ENCODE measurements around the gene FMOD. TPM values are rescaled to one million over a fixed set of nuclear protein-coding genes. Genes with fewer than 3 reads are reported as not detected.

FMOD gene
- total RNA-seq, 1 donor from 2014 or later, result not detected

DNA sequence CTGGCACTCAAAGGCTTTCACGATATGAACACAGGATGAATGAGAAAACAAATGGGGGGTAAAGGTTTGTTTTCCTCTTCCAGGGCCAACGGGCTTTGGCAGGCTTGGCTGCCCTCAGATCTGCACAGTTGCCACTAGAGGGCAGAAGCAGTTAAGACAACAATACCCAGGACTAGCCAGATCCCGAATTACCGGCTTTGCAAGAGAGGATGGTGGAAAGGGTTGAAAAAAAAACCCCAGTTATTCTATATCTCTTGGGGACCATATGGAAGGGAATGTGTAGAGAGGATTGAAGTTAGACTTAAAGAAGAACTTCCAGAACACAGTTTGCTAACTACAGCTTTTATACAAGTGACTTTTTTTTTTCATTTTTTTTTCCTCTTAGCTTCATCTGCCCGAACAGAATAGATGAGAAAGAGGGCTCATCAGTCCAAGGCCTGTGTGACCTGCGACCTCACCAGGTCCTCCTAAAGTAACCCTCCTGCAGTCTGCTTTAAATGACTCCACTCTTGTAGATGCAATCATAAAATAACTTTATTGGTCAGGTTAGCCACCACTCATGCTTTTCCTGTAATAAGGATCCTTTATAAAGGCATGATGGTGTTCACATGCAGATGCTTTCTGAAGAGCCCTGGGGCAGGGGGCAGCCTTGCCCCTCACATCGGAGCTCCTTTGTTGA, 10.7 kb downstream of the FMOD start:
- Histone ChIP-seq H3K9me3 (ENCODE audit: low read depth) (no peaks in the 10 kb centered on the region), H2AFZ (replicated peaks) (no peak overlapping the region), H3K4me2 (no peak overlapping the region), H3K4me1 (peaks cover 3% of the 10 kb centered on the region), H3K36me3 (no peaks in the 10 kb centered on the region), H3K27ac (no peak overlapping the region), H3K79me2 (ENCODE audit: low read depth) (no peaks in the 10 kb centered on the region), H3K9ac (no peak overlapping the region), H3K4me3 (no peak overlapping the region), H3K27me3 (peaks cover 16% of the 10 kb centered on the region), H4K20me1 (ENCODE audit: low read depth) (no peaks in the 10 kb centered on the region), H3F3A (ENCODE audit: low read depth) (no peaks in the 10 kb centered on the region)
- peak; percentile 94 for DNase-seq (ENCODE audit: low spot score)
- H3K9me3 Mint-ChIP-seq, result no peaks in the 10 kb centered on the region
- H3K27ac Mint-ChIP-seq, result no peak overlapping the region
- no peaks in the 10 kb centered on the region for H3K36me3 Mint-ChIP-seq
- peak overlapping the region; percentile 36 for H3K4me3 Mint-ChIP-seq
- peaks cover 13% of the 10 kb centered on the region for H3K27me3 Mint-ChIP-seq (ENCODE audit: insufficient read depth, low read depth)
- TF ChIP-seq, protein P1, sequence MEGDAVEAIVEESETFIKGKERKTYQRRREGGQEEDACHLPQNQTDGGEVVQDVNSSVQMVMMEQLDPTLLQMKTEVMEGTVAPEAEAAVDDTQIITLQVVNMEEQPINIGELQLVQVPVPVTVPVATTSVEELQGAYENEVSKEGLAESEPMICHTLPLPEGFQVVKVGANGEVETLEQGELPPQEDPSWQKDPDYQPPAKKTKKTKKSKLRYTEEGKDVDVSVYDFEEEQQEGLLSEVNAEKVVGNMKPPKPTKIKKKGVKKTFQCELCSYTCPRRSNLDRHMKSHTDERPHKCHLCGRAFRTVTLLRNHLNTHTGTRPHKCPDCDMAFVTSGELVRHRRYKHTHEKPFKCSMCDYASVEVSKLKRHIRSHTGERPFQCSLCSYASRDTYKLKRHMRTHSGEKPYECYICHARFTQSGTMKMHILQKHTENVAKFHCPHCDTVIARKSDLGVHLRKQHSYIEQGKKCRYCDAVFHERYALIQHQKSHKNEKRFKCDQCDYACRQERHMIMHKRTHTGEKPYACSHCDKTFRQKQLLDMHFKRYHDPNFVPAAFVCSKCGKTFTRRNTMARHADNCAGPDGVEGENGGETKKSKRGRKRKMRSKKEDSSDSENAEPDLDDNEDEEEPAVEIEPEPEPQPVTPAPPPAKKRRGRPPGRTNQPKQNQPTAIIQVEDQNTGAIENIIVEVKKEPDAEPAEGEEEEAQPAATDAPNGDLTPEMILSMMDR (IDR thresholded peaks at IDR 0.05), result peak; percentile 93
- TF ChIP-seq EZH2phosphoT487 (IDR thresholded peaks at IDR 0.05) (no peak), EZH2 (IDR thresholded peaks at IDR 0.05) (peak; percentile 57)
- peaks cover 25% of the 10 kb centered on the region for H3K4me1 Mint-ChIP-seq

DNA sequence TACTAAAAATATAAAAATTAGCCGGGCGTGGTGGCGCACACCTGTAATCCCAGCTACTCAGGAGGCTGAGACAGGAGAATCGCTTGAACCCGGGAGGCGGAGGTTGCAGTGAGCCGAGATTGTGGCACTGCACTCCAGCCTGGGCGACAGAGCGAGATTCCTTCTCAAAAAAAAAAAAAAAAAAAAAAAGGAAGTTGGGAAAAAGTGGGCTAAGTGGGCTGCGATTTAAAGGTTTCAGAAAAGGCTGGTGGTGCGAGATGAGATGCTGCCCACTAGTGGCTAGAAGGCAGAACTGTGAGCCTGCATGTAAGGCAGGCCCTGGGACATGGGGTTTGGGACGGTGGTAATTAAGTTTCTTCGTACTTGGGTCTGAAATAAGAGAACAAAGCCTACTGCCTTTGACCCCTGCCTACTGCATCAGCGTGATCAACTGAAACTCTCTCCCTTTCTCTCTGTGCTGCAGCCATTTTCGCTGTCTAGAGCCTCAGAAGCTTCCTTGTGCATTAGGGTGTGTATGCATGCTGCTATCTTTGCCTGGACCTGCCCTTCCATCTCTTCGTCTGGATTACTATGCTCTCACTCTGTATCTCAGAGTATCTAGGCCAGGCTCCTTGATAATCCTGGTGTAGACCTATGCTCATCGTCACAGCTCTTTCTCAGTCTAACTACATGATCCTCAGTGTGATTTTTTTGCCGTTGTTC, 12.4 kb downstream of the FMOD start:
- peaks cover 25% of the 10 kb centered on the region for H3K4me1 Mint-ChIP-seq
- Histone ChIP-seq H4K20me1 (ENCODE audit: low read depth) (no peaks in the 10 kb centered on the region), H3K27ac (no peak overlapping the region), H3K36me3 (no peaks in the 10 kb centered on the region), H3F3A (ENCODE audit: low read depth) (no peaks in the 10 kb centered on the region), H3K9ac (no peak overlapping the region), H3K9me3 (ENCODE audit: low read depth) (no peaks in the 10 kb centered on the region), H3K27me3 (peaks cover 16% of the 10 kb centered on the region), H3K4me1 (peaks cover 3% of the 10 kb centered on the region), H3K4me3 (no peak overlapping the region), H3K4me2 (no peak overlapping the region), H3K79me2 (ENCODE audit: low read depth) (no peaks in the 10 kb centered on the region), H2AFZ (replicated peaks) (no peak overlapping the region)
- TF ChIP-seq, protein P1 (IDR thresholded peaks at IDR 0.05), result peak; percentile 78
- no peak for TF ChIP-seq EZH2 (IDR thresholded peaks at IDR 0.05)
- TF ChIP-seq EZH2phosphoT487 (IDR thresholded peaks at IDR 0.05), result no peak
- DNase-seq (ENCODE audit: low spot score), result peak; percentile 80
- no peak overlapping the region for H3K4me3 Mint-ChIP-seq
- H3K36me3 Mint-ChIP-seq, result no peaks in the 10 kb centered on the region
- peaks cover 13% of the 10 kb centered on the region for H3K27me3 Mint-ChIP-seq (ENCODE audit: insufficient read depth, low read depth)
- no peak overlapping the region for H3K27ac Mint-ChIP-seq
- no peaks in the 10 kb centered on the region for H3K9me3 Mint-ChIP-seq

DNA sequence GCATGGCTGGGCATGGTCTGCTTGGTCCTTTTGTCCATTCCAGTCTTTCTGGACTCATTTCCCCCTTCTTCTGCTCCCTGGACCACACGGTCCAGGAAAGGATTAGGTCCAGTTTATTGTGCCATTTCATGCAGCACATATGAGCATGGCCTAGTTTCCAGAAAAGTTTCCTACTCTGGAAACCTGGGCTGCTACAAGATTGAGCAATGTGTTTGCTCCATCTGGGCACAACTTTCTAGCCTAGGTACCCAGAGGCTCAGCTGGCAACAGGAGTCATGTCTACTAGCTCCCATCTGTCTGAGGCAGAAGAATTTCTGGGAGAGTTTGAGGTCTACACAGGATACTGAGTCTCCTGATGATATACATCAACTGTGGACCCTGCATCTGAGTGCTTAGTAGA, 14.8 kb downstream of the FMOD start:
- H3K79me2 ChIP-seq (ENCODE audit: low read depth), result no peaks in the 10 kb centered on the region
- TF ChIP-seq EZH2 (IDR thresholded peaks at IDR 0.05), result no peak
- TF ChIP-seq EZH2phosphoT487 (IDR thresholded peaks at IDR 0.05), result no peak
- TF ChIP-seq, protein P1 (IDR thresholded peaks at IDR 0.05), result no peak
- peaks cover 3% of the 10 kb centered on the region for H3K4me1 ChIP-seq
- H3K36me3 Mint-ChIP-seq, result no peaks in the 10 kb centered on the region
- H3K9me3 ChIP-seq (ENCODE audit: low read depth), result no peaks in the 10 kb centered on the region
- H2AFZ ChIP-seq (replicated peaks), result peak overlapping the region; percentile 18
- no peaks in the 10 kb centered on the region for H3K36me3 ChIP-seq
- H4K20me1 ChIP-seq (ENCODE audit: low read depth), result no peaks in the 10 kb centered on the region
- H3F3A ChIP-seq (ENCODE audit: low read depth), result no peaks in the 10 kb centered on the region
- no peak overlapping the region for H3K4me3 ChIP-seq
- no peaks in the 10 kb centered on the region for H3K9me3 Mint-ChIP-seq
- no peak overlapping the region for H3K4me3 Mint-ChIP-seq
- H3K4me1 Mint-ChIP-seq, result peaks cover 11% of the 10 kb centered on the region
- H3K27ac ChIP-seq, result no peak overlapping the region
- no peak for DNase-seq (ENCODE audit: low spot score)
- H3K4me2 ChIP-seq, result no peak overlapping the region
- no peak overlapping the region for H3K27ac Mint-ChIP-seq
- no peak overlapping the region for H3K9ac ChIP-seq
- H3K27me3 ChIP-seq, result peaks cover 17% of the 10 kb centered on the region
- H3K27me3 Mint-ChIP-seq (ENCODE audit: insufficient read depth, low read depth), result peaks cover 12% of the 10 kb centered on the region

Measured in neural progenitor cell (in vitro differentiated cells).